Caco-2 (cell line): ENCODE data around the gene NDUFA9. TPM values are rescaled to one million over a fixed set of nuclear protein-coding genes. Genes with fewer than 3 reads are reported as not detected.

Experiments used
- BruUV-seq: library from RNA; stranded (reverse); fragments of 400-500 nt; replicated peaks from 2 replicates; lab custom pipeline; 2021; lab: Mats Ljungman, UMichigan
- CTCF ChIA-PET: fragments of 300-600 bp; sonication (Branson Sonifier 250); formaldehyde crosslinking; loops from one replicate; lab custom pipeline; 2022; ENCODE audit warnings: antibody characterized with exemption; lab: Charles Lee
- POLR2A ChIA-PET: fragments of 300-600 bp; sonication (Branson Sonifier 250); formaldehyde crosslinking; loops from one replicate; lab custom pipeline; 2022; ENCODE audit warnings: antibody characterized with exemption; lab: Charles Lee
- DNase-seq, 2 experiments: peaks; one replicate each; pipeline versions ENCODE4 v3.0.0 to v3.0.0-alpha.2; 2020 to 2022
- H3K27me3 ChIP-seq: replicated peaks from 2 replicates; pipeline ENCODE4 v1.6.0; 2011; ENCODE audit warnings: low read length; ENCODE audit not compliant: control insufficient read depth, insufficient read depth
- H3K36me3 ChIP-seq: 2 replicates; pipeline ENCODE4 v1.5.1; 2011; ENCODE audit warnings: low read length; ENCODE audit not compliant: control insufficient read depth, insufficient read depth
- H3K4me1 ChIP-seq: fragments of 250-450 bp; sonication (Bioruptor Pico); 2 replicates; pipeline ENCODE4 v1.5.1; 2020; ENCODE audit warnings: mild to moderate bottlenecking
- H3K4me3 ChIP-seq: 2 replicates; pipeline ENCODE4 v1.5.1; 2011; ENCODE audit warnings: low read depth, mild to moderate bottlenecking, control low read depth, low read length
- H3K9me3 ChIP-seq: fragments of 250-450 bp; sonication (Bioruptor Pico); 2 replicates; pipeline ENCODE4 v1.5.1; 2020; ENCODE audit warnings: mild to moderate bottlenecking, moderate library complexity
- H3K27ac Mint-ChIP-seq: one replicate; pipeline ENCODE4 v1.8.0; 2022; ENCODE audit warnings: mixed read lengths; ENCODE audit not compliant: unreplicated experiment
- H3K27me3 Mint-ChIP-seq: one replicate; pipeline ENCODE4 v1.8.0; 2022; ENCODE audit warnings: mixed read lengths; ENCODE audit not compliant: insufficient read depth, unreplicated experiment
- H3K36me3 Mint-ChIP-seq: one replicate; pipeline ENCODE4 v1.8.0; 2022; ENCODE audit warnings: mild to moderate bottlenecking, mixed read lengths; ENCODE audit not compliant: insufficient read depth, unreplicated experiment
- H3K4me1 Mint-ChIP-seq: one replicate; pipeline ENCODE4 v1.8.0; 2022; ENCODE audit warnings: low read depth, mixed read lengths; ENCODE audit not compliant: unreplicated experiment
- H3K4me3 Mint-ChIP-seq: one replicate; pipeline ENCODE4 v1.8.0; 2022; ENCODE audit warnings: mild to moderate bottlenecking, moderate library complexity, mixed read lengths; ENCODE audit not compliant: unreplicated experiment
- H3K9me3 Mint-ChIP-seq: one replicate; pipeline ENCODE4 v1.8.0; 2022; ENCODE audit warnings: mixed read lengths; ENCODE audit not compliant: unreplicated experiment
- CTCF ChIP-seq, 2 experiments: fragments of 200-600 bp in 1 of 2; IDR thresholded peaks; 1 replicate in 1 of 2; 2 replicates in 1 of 2; pipeline versions ENCODE4 v1.5.1 to v1.8.0; 2011 to 2022; ENCODE audit warnings: antibody characterized with exemption in 1 of 2, control low read depth in 1 of 2, inconsistent platforms in 1 of 2, low read depth in 1 of 2, low read length in 1 of 2, mild to moderate bottlenecking in 1 of 2, moderate library complexity in 1 of 2; ENCODE audit not compliant: insufficient read depth in 1 of 2, severe bottlenecking in 1 of 2, unreplicated experiment in 1 of 2
- intact Hi-C: fragments of 100-400 bp; cut with micrococcal nuclease; formaldehyde crosslinking; loops from one replicate; pipeline ENCODE4 v1.10.0; 2022; ENCODE audit not compliant: unreplicated experiment
- total RNA-seq: library from RNA; stranded (reverse); gene quantifications from 2 replicates; pipeline ENCODE4 v1.2.3, GENCODE V29; 2022

The NDUFA9 gene
- total RNA-seq, 1 experiment from 2014 or later: 263 TPM

GRCh38 chr12:4630262-4630661 lies 18.7 kb upstream of the NDUFA9 start:
- Histone ChIP-seq H3K4me1 (no peaks in the 10 kb centered on the region), H3K4me3 (no peak overlapping the region), H3K36me3 (no peaks in the 10 kb centered on the region), H3K9me3 (no peaks in the 10 kb centered on the region), H3K27me3 (no peaks in the 10 kb centered on the region)
- Mint-ChIP-seq H3K9me3 (no peaks in the 10 kb centered on the region), H3K36me3 (no peaks in the 10 kb centered on the region), H3K27me3 (peaks cover 23% of the 10 kb centered on the region), H3K4me3 (no peak overlapping the region), H3K27ac (no peak overlapping the region), H3K4me1 (no peaks in the 10 kb centered on the region)
- intact Hi-C loops: no loop called here
- ChIA-PET POLR2A (interaction anchor here (0.6 kb wide), 1 partner anchor 29 kb away, joined by 4 read pairs; no protein-coding TSS in a partner anchor), CTCF (no interaction called here)
- DNase-seq: no peak
- TF ChIP-seq CTCF (IDR thresholded peaks at IDR 0.05; ENCODE audit: insufficient read depth in 1 of 2, low read depth in 1 of 2, low read length in 1 of 2, severe bottlenecking in 1 of 2, unreplicated experiment in 1 of 2): no peak
- BruUV-seq: no TSS peak

DNA sequence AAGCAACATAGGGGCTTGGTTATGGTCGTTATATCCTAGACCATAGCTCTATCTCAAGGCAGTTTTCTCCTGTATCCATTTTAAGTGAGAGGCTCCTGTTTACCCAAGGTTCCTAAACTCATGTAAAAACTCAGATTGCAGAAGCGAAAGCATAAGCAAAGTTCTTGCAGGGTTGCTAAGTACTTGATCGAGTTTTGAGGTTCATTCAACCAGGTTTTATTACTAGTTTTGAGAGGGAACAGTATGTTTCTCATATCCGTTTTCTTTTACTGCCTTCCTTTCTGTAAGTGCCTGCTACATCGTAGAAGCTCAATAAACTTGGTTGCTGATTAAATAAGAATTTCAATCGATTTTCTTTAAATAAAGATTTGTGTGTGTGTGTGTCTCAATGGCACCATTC lies 5.2 kb upstream of the NDUFA9 start:
- no peaks in the 10 kb centered on the region for H3K36me3 Mint-ChIP-seq
- no peak overlapping the region for H3K4me3 ChIP-seq
- ChIA-PET CTCF (no interaction called here), POLR2A (no interaction called here)
- H3K27ac Mint-ChIP-seq: no peak overlapping the region
- H3K4me1 ChIP-seq: peaks cover 7% of the 10 kb centered on the region
- H3K4me3 Mint-ChIP-seq: no peak overlapping the region
- H3K9me3 ChIP-seq: no peaks in the 10 kb centered on the region
- H3K9me3 Mint-ChIP-seq: no peaks in the 10 kb centered on the region
- BruUV-seq: no TSS peak
- no peak for DNase-seq
- H3K27me3 ChIP-seq: no peaks in the 10 kb centered on the region
- no peaks in the 10 kb centered on the region for H3K36me3 ChIP-seq
- TF ChIP-seq CTCF (IDR thresholded peaks at IDR 0.05; ENCODE audit: insufficient read depth in 1 of 2, low read depth in 1 of 2, low read length in 1 of 2, severe bottlenecking in 1 of 2, unreplicated experiment in 1 of 2): no peak
- intact Hi-C loops: no loop called here
- peaks cover 13% of the 10 kb centered on the region for H3K27me3 Mint-ChIP-seq
- H3K4me1 Mint-ChIP-seq: no peaks in the 10 kb centered on the region

GRCh38 chr12:4645023-4645422 lies 3.9 kb upstream of the NDUFA9 start:
- peaks cover 9% of the 10 kb centered on the region for H3K36me3 Mint-ChIP-seq
- Histone ChIP-seq H3K4me3 (no peak overlapping the region), H3K4me1 (peaks cover 7% of the 10 kb centered on the region), H3K27me3 (no peaks in the 10 kb centered on the region), H3K9me3 (no peaks in the 10 kb centered on the region), H3K36me3 (no peaks in the 10 kb centered on the region)
- POLR2A ChIA-PET: no interaction called here
- peaks cover 6% of the 10 kb centered on the region for H3K4me1 Mint-ChIP-seq
- CTCF ChIA-PET: no interaction called here
- no peak overlapping the region for H3K4me3 Mint-ChIP-seq
- BruUV-seq: no TSS peak
- TF ChIP-seq CTCF (IDR thresholded peaks at IDR 0.05; ENCODE audit: insufficient read depth in 1 of 2, low read depth in 1 of 2, low read length in 1 of 2, severe bottlenecking in 1 of 2, unreplicated experiment in 1 of 2): no peak
- no peak overlapping the region for H3K27ac Mint-ChIP-seq
- DNase-seq: no peak
- no peaks in the 10 kb centered on the region for H3K9me3 Mint-ChIP-seq
- peaks cover 9% of the 10 kb centered on the region for H3K27me3 Mint-ChIP-seq
- intact Hi-C loops: no loop called here
